Tibial artery (tissue), 4 donors: ENCODE results near the gene SLC49A4.

ENCODE experiments used
- DNase-seq, 2 donors: peaks; one replicate each; pipeline ENCODE4 v3.0.0-alpha.2; 2019
- H3K27ac ChIP-seq, 2 donors: fragments of 200-600 bp; sonication (generic) in 1 of 2; 1 replicate in 1 of 2; 2 replicates in 1 of 2; pipeline ENCODE4 v1.5.1; 2018 to 2019; ENCODE audit warnings: mild to moderate bottlenecking in 1 of 2
- H3K27me3 ChIP-seq, 2 donors: fragments of 200-600 bp; sonication (generic) in 1 of 2; one replicate each; pipeline versions ENCODE4 v1.5.1 to v1.6.0; 2016 to 2019
- H3K36me3 ChIP-seq, 3 donors: fragments of 200-600 bp; sonication (generic) in 2 of 3; one replicate each; pipeline ENCODE4 v1.5.1; 2016 to 2019; ENCODE audit warnings: mild to moderate bottlenecking in 2 of 3
- H3K4me1 ChIP-seq, 4 donors: fragments of 200-600 bp; sonication (generic) in 2 of 4; 1 replicate in 3 of 4; 2 replicates in 1 of 4; pipeline ENCODE4 v1.5.1; 2016 to 2019
- H3K4me3 ChIP-seq, 2 donors: fragments of 200-600 bp; sonication (generic) in 1 of 2; 1 replicate in 1 of 2; 2 replicates in 1 of 2; pipeline ENCODE4 v1.5.1; 2018 to 2019; ENCODE audit warnings: mild to moderate bottlenecking in 2 of 2
- H3K9me3 ChIP-seq, 3 donors: fragments of 200-600 bp; sonication (generic) in 1 of 3; one replicate each; pipeline ENCODE4 v1.5.1; 2016 to 2019
- intact Hi-C: fragments of 100-400 bp; cut with DNase I; formaldehyde crosslinking; loops from one replicate; pipeline ENCODE4 v1.15.0; 2023; ENCODE audit warnings: low total_unique reads
- TF ChIP-seq, protein P1 (sequence below), 2 experiments: fragments of 200-600 bp in 1 of 2; fragments of 450-650 bp in 1 of 2; IDR thresholded peaks; one replicate each; pipeline ENCODE4 v1.5.1; 2017 to 2019; ENCODE audit warnings: antibody characterized with exemption in 2 of 2, mild to moderate bottlenecking in 1 of 2, moderate library complexity in 1 of 2

The SLC49A4 gene

DNA sequence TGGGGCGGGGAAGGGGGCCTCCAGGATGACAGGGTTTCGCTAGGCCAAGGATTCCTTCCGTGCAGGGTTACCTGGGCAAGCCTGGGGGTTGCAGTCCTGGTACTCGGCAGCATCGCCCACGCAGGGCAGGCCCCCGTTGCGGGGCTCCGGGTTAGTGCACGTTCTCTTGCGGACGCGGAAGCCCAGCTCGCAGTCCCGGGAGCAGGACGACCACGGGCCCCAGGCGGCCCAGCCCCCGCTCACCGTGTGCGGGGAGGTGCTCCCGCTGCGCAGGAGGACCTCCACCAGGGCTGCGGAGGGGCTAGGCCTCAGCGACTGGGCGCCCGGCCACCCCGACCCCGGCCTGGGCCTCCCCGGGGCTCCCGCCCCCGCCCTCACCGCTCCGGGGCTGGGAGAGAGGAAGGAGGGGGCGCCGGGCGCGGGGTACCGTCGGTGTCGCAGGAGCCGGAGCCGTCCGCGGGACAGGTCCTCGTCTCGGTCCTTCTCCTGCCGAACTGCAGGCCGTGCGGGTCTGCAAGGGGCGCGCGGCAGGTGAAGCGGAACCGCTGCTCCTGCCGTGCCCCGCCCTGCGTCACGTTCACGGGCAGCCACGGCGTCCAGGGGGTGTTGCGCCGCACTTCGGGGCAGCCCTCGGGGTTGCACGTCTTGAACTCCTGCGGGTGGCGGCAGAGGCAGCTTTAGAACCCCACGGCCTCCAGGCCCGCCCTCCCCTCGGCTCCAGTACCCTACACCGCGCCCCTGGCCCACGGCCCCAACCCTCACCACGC is 118.1 kb downstream of the SLC49A4 start:
- H3K27ac ChIP-seq = no peak overlapping the region
- no peaks in the 10 kb centered on the region for H3K4me1 ChIP-seq
- H3K4me3 ChIP-seq = no peak overlapping the region
- no peaks in the 10 kb centered on the region for H3K9me3 ChIP-seq
- peaks cover 0 to 19% of the 10 kb centered on the region in 2 donors for H3K27me3 ChIP-seq
- H3K36me3 ChIP-seq = no peaks in the 10 kb centered on the region
- intact Hi-C loops = no loop called here
- no peak for DNase-seq
- TF ChIP-seq, protein P1, sequence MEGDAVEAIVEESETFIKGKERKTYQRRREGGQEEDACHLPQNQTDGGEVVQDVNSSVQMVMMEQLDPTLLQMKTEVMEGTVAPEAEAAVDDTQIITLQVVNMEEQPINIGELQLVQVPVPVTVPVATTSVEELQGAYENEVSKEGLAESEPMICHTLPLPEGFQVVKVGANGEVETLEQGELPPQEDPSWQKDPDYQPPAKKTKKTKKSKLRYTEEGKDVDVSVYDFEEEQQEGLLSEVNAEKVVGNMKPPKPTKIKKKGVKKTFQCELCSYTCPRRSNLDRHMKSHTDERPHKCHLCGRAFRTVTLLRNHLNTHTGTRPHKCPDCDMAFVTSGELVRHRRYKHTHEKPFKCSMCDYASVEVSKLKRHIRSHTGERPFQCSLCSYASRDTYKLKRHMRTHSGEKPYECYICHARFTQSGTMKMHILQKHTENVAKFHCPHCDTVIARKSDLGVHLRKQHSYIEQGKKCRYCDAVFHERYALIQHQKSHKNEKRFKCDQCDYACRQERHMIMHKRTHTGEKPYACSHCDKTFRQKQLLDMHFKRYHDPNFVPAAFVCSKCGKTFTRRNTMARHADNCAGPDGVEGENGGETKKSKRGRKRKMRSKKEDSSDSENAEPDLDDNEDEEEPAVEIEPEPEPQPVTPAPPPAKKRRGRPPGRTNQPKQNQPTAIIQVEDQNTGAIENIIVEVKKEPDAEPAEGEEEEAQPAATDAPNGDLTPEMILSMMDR (IDR thresholded peaks at IDR 0.05) = no peak

DNA sequence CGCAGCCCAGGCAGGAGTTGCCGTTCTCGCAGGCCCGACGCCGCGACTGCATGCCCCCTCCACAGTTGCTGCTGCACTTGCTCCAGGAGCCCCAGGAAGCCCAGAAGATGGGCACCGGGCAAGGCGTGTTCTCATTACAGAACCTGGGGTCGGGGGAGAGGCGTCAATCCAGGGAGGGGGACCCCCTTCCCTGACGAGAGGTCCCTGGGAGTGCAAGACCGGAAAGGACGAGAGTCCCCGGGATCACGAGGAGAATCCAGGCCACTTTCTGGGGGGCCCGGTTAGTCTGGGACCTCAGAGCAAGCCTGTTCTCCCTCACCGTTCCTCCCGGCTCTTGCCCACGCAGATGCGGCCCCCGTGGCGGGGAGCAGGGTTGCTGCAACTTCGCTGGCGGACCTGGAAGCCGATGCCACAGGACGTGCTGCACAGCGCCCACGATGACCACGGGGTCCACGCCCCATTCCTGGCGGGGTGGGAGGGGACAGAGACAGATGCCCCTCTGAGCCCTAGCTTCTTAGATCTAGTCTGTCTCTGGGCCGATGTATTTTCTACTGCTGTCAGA is 118.8 kb downstream of the SLC49A4 start:
- Histone ChIP-seq H3K4me3 (no peak overlapping the region), H3K36me3 (no peaks in the 10 kb centered on the region), H3K27me3 (peaks cover 0 to 19% of the 10 kb centered on the region in 2 donors), H3K4me1 (peaks cover 0 to 4% (median 0%) of the 10 kb centered on the region in 4 donors), H3K27ac (no peak overlapping the region), H3K9me3 (no peaks in the 10 kb centered on the region)
- intact Hi-C loops = no loop called here
- TF ChIP-seq, protein P1 (IDR thresholded peaks at IDR 0.05) = no peak
- no peak for DNase-seq

DNA sequence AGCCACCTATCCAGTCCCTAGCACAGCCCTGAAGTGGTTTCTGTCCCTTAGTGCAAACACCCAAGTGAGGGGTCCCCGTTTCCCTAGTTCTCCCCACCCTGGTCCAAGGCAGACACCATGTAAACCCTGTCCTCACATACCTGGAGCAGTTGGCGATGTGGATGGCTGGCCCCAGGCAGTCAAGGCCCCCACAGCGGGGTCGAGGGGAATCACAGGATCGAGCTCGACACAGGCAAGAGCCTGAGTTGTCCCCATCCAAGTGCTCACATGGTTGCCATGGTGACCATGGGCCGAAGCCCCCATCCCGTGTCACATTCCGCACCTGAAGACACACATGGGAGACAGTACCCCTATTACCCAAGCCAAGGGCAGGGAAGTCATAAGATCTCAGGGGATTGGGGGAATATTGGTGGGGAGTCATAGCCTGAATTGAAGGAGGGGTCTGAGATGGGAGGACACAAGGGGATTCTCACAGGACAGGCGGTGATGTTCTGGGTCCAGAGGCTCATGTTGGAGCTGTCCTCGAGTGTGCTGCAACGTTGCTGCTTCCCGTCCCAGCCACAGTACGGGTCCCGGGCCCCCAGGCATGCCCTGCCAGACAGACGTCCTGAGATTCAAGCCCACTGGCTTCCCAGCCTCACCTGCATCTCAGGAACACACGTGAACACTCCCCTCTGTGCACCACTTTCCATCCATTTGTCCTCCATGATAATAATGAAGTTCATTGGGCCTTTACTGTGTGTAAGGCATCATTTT is 120.6 kb downstream of the SLC49A4 start:
- Histone ChIP-seq H3K9me3 (no peaks in the 10 kb centered on the region), H3K4me3 (no peak overlapping the region), H3K27ac (no peak overlapping the region), H3K27me3 (peaks cover 0 to 15% of the 10 kb centered on the region in 2 donors), H3K36me3 (no peaks in the 10 kb centered on the region), H3K4me1 (peaks cover 0 to 11% (median 0%) of the 10 kb centered on the region in 4 donors)
- DNase-seq = no peak
- intact Hi-C loops = no loop called here
- TF ChIP-seq, protein P1 (IDR thresholded peaks at IDR 0.05) = no peak

DNA sequence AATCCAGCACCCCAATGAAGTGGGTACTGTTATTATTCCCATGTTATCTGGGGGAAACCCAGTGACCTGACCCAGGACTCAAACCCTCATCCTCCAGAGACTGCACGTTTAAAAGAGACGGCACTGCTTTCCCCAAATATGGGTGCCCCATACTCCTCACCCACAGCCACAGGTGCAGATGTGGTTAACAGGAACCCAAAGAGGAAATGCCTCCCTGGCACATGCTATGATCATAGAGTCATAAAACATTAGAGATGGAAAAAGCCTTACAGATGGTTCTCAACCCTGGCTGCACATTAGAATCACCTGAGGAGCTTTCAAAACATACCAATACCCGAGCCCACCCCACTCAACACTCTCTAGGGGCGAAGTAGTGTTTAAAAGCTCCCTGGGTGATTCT is 121.2 kb downstream of the SLC49A4 start:
- H3K27ac ChIP-seq = no peak overlapping the region
- H3K9me3 ChIP-seq = no peaks in the 10 kb centered on the region
- peaks cover 0 to 15% of the 10 kb centered on the region in 2 donors for H3K27me3 ChIP-seq
- no peak for DNase-seq
- no peak overlapping the region for H3K4me3 ChIP-seq
- H3K36me3 ChIP-seq = no peaks in the 10 kb centered on the region
- intact Hi-C loops = no loop called here
- peaks cover 0 to 11% (median 0%) of the 10 kb centered on the region in 4 donors for H3K4me1 ChIP-seq
- TF ChIP-seq, protein P1 (IDR thresholded peaks at IDR 0.05) = no peak

DNA sequence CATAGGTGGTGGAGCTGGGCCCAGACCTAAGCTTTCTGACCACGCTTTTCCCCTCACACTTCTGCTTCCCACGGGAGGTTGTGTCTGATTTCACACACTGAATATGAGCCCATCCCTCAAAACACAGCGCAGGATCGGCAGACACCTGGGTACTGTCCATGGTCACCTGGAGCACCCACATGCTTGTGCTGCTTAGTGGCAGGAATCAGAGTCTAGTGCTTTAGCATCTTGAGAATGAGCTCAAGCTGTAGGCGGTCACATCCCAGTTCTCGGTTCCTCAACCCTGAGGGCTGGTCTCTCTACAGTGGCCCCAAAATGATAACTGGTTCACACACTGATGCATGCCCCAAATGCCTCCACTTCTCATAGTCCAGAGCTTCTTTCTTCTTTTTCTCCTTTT is 121.7 kb downstream of the SLC49A4 start:
- Histone ChIP-seq H3K4me1 (peaks cover 0 to 11% (median 0%) of the 10 kb centered on the region in 4 donors), H3K9me3 (no peaks in the 10 kb centered on the region), H3K27me3 (peaks cover 0 to 15% of the 10 kb centered on the region in 2 donors), H3K4me3 (no peak overlapping the region), H3K27ac (no peak overlapping the region), H3K36me3 (no peaks in the 10 kb centered on the region)
- intact Hi-C loops = no loop called here
- DNase-seq = no peak
- TF ChIP-seq, protein P1 (IDR thresholded peaks at IDR 0.05) = no peak
